KOPT-K1 (cell line): ENCODE results near the gene MRTFB.

ENCODE experiments used
- H3K27ac ChIP-seq: fragments of 200-600 bp; sonication (generic); 2 replicates; pipeline ENCODE4 v1.5.1; 2016; ENCODE audit warnings: antibody characterized with exemption, mild to moderate bottlenecking, low read depth, low read length; ENCODE audit not compliant: poor library complexity, severe bottlenecking
- H3K36me3 ChIP-seq: fragments of 200-600 bp; sonication (generic); 2 replicates; pipeline ENCODE4 v1.5.1; 2017; ENCODE audit warnings: antibody characterized with exemption, mild to moderate bottlenecking, low read length, moderate library complexity; ENCODE audit not compliant: insufficient read depth
- H3K9me3 ChIP-seq: fragments of 200-600 bp; sonication (generic); 2 replicates; pipeline ENCODE4 v1.5.1; 2017; ENCODE audit warnings: antibody characterized with exemption, low read length, mild to moderate bottlenecking; ENCODE audit not compliant: insufficient read depth, poor library complexity, severe bottlenecking

Gene MRTFB

DNA sequence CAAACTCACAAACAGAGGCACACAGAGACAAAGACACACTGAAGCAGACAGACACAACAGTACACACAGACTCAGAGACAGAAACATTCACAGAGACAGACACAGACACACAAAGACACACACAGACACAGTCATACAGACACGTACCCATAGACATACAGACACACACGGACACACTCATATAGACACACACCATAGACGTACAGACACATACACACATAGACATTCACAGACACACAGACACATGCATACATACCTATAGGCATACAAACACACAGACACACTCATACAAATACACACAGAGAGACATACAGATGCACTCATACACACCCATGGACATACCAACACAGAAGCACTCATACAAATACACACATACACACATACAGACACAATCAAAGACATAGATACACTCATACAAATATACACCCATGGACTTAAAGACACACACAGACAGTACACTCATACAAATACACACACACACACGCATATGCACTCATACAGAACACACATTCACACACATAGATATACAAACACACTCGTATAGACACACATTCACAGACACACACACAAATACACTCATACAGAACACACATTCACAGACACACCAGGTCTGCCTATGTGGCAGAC lies 19.9 kb upstream of the MRTFB start:
- no peaks in the 10 kb centered on the region for H3K36me3 ChIP-seq
- no peak overlapping the region for H3K27ac ChIP-seq
- peaks cover 3% of the 10 kb centered on the region for H3K9me3 ChIP-seq

DNA sequence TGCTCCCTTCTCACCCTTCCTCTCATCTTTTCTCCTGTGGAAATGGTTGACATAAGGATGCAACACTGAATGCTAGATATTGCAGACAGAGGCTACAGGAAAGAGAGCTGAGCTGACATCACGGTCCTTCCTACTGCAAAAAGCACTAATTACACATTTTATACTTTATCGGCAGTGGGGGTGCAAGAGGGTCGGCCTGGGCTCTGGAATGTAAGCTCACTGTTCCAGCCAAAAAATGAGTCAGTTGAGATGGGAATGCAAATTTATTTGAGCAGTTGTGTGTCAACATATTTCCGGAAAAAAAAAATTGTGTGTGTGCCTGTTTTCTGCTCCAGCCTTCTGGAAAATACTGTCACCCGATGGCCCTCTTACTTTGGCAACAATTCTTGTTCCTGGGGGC lies 14.1 kb upstream of the MRTFB start:
- Histone ChIP-seq H3K27ac (no peak overlapping the region), H3K36me3 (no peaks in the 10 kb centered on the region), H3K9me3 (peaks cover 16% of the 10 kb centered on the region)

DNA sequence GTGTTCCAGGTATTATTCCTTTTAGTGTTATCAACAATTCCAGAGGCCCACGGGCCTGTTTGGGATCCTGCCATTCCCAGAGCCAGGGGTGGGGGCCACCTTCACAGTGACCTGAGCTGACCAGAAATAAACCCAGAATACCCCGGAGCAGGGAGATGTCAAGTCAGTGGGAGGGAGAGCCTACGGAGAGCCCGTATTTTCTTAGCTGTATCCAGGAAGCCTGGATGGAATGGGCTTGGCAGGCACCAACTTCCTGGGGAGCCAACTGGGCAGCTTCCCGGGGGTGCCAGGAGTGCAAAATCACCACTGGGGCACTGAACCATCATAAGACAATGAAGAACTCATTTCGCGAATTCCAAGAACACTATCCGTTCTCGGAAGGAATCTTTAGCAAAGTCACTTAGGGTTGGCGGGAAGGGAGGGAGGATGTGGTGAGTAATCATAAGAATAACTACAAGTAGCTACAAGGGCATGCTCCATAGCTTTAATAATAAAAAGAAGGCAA lies 13.2 kb upstream of the MRTFB start:
- Histone ChIP-seq H3K9me3 (peaks cover 16% of the 10 kb centered on the region), H3K36me3 (no peaks in the 10 kb centered on the region), H3K27ac (no peak overlapping the region)

DNA sequence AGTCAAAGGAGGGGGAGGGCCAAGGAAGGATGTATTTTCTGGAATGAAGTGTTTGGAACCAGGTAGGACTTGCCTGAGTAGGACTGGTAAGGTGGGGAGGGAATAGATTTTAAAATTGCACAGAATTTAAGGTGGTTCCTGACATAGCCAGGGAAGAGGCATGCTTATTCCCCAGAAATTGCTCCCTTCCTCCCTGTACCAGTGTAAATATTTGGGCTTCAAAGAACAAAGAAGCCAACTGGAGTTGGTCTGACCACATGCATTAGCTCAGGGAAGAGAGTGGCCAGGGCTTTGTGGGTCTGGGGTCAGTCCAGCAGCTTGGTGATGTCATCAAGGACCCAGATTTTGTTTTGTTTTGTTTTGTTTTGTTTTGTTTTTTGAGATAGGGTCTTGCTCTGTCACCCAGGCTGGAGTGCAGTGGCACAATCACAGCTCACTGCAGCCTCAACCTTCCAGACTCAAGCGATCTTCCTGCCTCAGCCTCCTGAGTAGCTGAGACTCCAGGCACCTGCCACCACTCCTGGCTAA lies 9.3 kb upstream of the MRTFB start:
- Histone ChIP-seq H3K27ac (no peak overlapping the region), H3K36me3 (no peaks in the 10 kb centered on the region), H3K9me3 (peaks cover 8% of the 10 kb centered on the region)

- H3K27ac ChIP-seq = no peak overlapping the region
- no peaks in the 10 kb centered on the region for H3K36me3 ChIP-seq
- H3K9me3 ChIP-seq = peaks cover 6% of the 10 kb centered on the region
These were observed 8.9 kb upstream of the MRTFB start for GRCh38 chr16:14062261-14062660.

DNA sequence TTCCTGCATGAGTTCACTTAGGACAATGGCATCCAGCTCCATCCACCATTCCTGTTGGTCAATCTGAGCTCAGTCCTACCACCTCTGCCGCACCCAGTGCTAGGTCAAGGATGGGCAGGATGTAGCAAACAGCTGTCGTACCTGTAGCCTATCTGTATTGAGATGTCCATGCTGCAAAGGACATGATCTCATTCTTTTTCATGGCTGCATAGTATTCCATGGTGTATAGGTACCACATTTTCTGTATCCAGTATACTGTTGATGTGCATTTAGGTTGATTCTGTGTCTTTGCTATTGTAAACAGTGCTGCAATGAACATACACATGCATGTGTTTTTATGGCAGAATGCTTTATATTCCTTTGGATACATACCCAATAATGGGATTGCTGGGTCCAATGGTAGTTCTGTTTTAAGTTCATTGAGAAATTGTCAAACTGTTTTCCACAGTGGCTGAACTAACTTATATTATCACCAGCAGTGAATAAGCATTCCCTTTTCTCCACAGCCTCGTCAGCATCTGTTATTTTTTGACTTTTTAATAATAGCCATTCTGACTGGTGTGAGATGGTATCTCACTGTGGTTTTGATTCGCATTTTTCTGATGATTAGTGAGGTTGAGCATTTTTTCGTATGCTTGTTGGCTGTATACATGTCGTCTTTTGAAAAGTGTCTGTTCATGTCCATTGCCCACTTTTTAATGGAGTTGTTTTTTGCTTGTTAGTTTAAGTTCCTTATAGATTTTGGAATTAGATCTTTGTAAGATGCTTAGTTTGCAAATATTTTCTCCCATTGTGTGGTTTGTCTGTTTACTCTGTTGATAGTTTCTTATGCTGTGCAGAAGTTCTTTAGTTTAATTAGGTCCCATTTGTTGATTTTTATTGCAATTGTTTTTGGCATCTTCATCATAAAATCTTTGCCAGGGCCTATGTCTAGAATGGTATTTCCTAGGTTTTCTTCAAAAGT lies 7.2 kb upstream of the MRTFB start:
- Histone ChIP-seq H3K9me3 (no peaks in the 10 kb centered on the region), H3K36me3 (no peaks in the 10 kb centered on the region), H3K27ac (no peak overlapping the region)

GRCh38 chr16:14069818-14070217 lies 1.3 kb upstream of the MRTFB start:
- Histone ChIP-seq H3K36me3 (no peaks in the 10 kb centered on the region), H3K27ac (no peak overlapping the region), H3K9me3 (no peaks in the 10 kb centered on the region)

- H3K36me3 ChIP-seq = peaks cover 4% of the 10 kb centered on the region; the same call in 1 of the 2 replicates
- no peaks in the 10 kb centered on the region for H3K9me3 ChIP-seq
- H3K27ac ChIP-seq = peak overlapping the region; percentile 77
These were observed 603 bp upstream of the MRTFB start for GRCh38 chr16:14070555-14070876.

- Histone ChIP-seq H3K36me3 (peaks cover 13% of the 10 kb centered on the region), H3K27ac (peak overlapping the region; percentile 77), H3K9me3 (no peaks in the 10 kb centered on the region)
These were observed 605 bp downstream of the MRTFB start for GRCh38 chr16:14071576-14072271.

GRCh38 chr16:14072360-14072759 lies 1.2 kb downstream of the MRTFB start:
- no peaks in the 10 kb centered on the region for H3K9me3 ChIP-seq
- peaks cover 14% of the 10 kb centered on the region for H3K36me3 ChIP-seq
- H3K27ac ChIP-seq = no peak overlapping the region

DNA sequence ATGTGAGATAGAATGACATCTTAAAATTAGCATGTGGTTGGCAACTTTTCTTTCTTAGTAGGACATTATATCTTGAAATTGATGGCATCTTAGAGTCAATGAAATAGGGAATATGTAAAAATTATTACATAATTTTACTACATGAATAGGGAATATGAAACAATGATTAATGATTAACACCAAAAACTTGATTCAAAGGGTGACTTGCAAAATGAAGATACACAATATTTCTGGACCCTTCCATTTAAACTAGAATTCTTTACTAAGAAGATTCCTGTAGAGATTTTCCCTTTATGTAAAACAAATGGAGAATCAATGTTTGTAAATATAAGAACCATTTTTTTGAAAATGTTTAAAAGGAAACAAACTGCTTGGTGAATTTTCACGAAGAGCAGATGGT lies 3.4 kb downstream of the MRTFB start:
- no peak overlapping the region for H3K27ac ChIP-seq
- no peaks in the 10 kb centered on the region for H3K9me3 ChIP-seq
- H3K36me3 ChIP-seq = peaks cover 19% of the 10 kb centered on the region

DNA sequence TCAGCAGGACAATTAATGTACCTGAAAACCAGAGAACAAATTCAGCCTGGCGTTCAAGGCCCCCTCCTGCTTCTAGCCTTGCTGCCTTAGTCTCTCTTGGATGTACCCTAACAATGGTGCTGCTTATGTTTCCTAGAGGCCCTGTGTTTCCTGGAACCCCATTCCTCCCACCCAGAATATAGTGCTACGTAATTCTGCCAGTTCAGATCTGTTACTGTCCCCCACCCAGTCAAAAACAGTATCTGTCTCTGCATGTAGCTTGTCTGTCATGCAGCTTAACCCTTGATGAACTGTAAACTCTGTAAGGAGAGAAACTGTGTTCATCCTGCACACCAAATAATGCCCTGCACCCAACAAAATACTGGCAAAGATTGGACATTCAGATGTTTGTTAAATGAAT lies 6.8 kb downstream of the MRTFB start:
- Histone ChIP-seq H3K9me3 (no peaks in the 10 kb centered on the region), H3K36me3 (peaks cover 42% of the 10 kb centered on the region), H3K27ac (no peak overlapping the region)

GRCh38 chr16:14086477-14086876 lies 15.4 kb downstream of the MRTFB start:
- H3K27ac ChIP-seq = no peak overlapping the region
- peaks cover 30% of the 10 kb centered on the region for H3K36me3 ChIP-seq
- no peaks in the 10 kb centered on the region for H3K9me3 ChIP-seq

DNA sequence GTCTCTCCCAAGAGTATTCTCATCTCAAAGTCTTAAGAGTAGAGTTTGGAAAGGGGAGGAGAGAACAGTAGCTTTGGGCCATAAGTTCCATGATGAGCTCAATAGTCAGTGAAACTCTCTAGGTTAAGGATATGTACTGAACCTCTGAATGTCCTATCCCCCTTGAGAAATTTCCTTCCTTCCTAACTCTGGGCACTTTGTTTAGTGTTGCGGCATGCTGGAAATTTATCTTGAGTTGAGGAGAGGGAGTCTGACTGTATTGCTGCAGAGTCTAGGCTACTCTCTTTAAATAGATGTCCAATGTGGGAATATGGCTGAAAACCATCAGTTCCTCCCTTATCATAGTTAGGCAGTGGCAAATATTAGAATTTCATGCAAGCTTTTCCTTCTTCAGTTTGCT lies 16.1 kb downstream of the MRTFB start:
- peaks cover 23% of the 10 kb centered on the region for H3K36me3 ChIP-seq
- no peaks in the 10 kb centered on the region for H3K9me3 ChIP-seq
- no peak overlapping the region for H3K27ac ChIP-seq

DNA sequence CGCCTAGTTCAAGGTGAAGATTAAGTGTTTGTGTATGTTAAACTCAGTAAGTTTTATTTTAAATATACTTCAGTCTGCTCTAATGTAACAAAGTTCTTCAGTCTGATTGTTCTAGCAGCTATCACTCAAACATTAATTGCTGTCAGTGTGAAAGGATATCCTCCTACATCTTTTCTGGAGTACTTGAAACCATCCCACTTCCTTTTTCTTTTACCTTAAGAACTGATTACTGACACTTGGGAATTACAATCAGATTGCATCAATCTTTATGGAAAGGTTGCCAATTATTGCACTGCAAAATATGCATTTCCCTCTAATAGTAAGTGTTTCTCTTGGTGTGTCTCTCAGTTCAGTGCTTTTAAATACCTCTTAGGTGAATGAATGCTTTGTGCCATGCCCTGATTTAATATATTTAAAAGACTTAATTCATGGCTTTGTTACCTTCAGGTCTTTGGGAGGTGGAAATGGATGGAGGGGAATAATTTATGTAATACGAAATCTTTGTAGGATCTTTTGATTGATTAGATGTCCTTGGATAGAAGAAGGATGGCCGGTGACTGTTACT lies 16.6 kb downstream of the MRTFB start:
- no peak overlapping the region for H3K27ac ChIP-seq
- no peaks in the 10 kb centered on the region for H3K9me3 ChIP-seq
- peaks cover 19% of the 10 kb centered on the region for H3K36me3 ChIP-seq
